Nephron progenitor cell (in vitro differentiated cells): Measurements from ENCODE around the gene PITPNB.

Experiments
- DNase-seq: peaks from one replicate; pipeline ENCODE4 v3.0.0; 2021
- H3K27ac Mint-ChIP-seq: 2 replicates; pipeline ENCODE4 v1.8.0; 2021; ENCODE audit warnings: mild to moderate bottlenecking, moderate library complexity, mixed read lengths
- H3K27me3 Mint-ChIP-seq: 2 replicates; pipeline ENCODE4 v1.8.0; 2021; ENCODE audit warnings: mild to moderate bottlenecking, low read depth, mixed read lengths; ENCODE audit not compliant: poor library complexity
- H3K36me3 Mint-ChIP-seq: 2 replicates; pipeline ENCODE4 v1.8.0; 2021; ENCODE audit warnings: low read depth, mixed read lengths
- H3K4me1 Mint-ChIP-seq: 2 replicates; pipeline ENCODE4 v1.8.0; 2021; ENCODE audit warnings: mixed read lengths
- H3K4me3 Mint-ChIP-seq: 2 replicates; pipeline ENCODE4 v1.8.0; 2021; ENCODE audit warnings: mild to moderate bottlenecking, moderate library complexity, mixed read lengths
- H3K9me3 Mint-ChIP-seq: 2 replicates; pipeline ENCODE4 v1.8.0; 2021; ENCODE audit warnings: mild to moderate bottlenecking, moderate library complexity, mixed read lengths
- TF ChIP-seq, protein P1 (sequence below): fragments of 200-600 bp; sonication (generic); IDR thresholded peaks from 2 replicates; pipeline ENCODE4 v1.5.0; 2021; ENCODE audit warnings: antibody characterized with exemption

Gene PITPNB

DNA sequence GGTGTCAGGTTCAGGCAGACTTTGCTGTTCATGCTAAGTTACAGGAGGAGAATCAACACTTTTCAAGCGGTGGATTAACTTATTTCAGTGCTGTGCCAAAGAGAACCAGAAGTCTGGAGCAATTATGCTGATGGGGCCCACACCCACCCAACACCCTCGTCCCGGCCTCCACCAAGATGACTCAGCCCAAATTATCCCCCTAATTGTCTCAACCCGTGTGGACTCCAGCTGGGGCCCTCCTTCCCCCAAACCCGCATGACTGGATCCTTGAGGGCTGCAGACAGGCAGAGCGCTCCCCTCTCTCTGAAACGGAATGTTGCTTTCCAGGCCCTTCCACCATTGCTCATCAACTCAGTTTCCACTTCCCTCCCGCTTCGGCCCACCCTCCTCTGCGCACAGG is 82.9 kb downstream of the PITPNB start:
- peaks cover 26% of the 10 kb centered on the region for H3K9me3 Mint-ChIP-seq
- peaks cover 28% of the 10 kb centered on the region for H3K27me3 Mint-ChIP-seq
- H3K36me3 Mint-ChIP-seq, result peaks cover 17% of the 10 kb centered on the region
- no peak overlapping the region for H3K27ac Mint-ChIP-seq
- H3K4me1 Mint-ChIP-seq, result peaks cover 14% of the 10 kb centered on the region
- no peak for DNase-seq
- no peak overlapping the region for H3K4me3 Mint-ChIP-seq
- TF ChIP-seq, protein P1, sequence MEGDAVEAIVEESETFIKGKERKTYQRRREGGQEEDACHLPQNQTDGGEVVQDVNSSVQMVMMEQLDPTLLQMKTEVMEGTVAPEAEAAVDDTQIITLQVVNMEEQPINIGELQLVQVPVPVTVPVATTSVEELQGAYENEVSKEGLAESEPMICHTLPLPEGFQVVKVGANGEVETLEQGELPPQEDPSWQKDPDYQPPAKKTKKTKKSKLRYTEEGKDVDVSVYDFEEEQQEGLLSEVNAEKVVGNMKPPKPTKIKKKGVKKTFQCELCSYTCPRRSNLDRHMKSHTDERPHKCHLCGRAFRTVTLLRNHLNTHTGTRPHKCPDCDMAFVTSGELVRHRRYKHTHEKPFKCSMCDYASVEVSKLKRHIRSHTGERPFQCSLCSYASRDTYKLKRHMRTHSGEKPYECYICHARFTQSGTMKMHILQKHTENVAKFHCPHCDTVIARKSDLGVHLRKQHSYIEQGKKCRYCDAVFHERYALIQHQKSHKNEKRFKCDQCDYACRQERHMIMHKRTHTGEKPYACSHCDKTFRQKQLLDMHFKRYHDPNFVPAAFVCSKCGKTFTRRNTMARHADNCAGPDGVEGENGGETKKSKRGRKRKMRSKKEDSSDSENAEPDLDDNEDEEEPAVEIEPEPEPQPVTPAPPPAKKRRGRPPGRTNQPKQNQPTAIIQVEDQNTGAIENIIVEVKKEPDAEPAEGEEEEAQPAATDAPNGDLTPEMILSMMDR, result no peak

DNA sequence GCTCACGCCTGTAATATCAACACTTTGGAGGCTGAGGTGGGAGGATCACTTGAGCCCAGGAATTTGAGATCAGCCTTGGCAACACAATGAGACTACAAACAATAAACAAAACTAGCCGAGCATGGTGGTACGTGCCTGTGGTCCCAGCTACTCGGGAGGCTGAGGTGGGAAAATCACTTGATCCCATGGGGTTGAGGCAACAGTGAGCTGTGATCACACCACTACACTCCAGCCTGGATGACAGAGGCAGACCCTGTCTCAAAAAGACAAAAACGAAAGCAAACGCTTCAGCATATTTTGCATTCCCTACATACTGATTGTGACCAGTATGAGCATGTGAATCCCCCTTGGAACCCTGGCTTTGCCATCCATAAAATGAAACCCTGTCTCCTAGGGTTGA is 83.6 kb downstream of the PITPNB start:
- Mint-ChIP-seq H3K4me3 (no peak overlapping the region), H3K4me1 (peaks cover 14% of the 10 kb centered on the region), H3K27ac (no peak overlapping the region), H3K9me3 (peaks cover 26% of the 10 kb centered on the region), H3K36me3 (peaks cover 17% of the 10 kb centered on the region), H3K27me3 (peaks cover 31% of the 10 kb centered on the region)
- DNase-seq, result no peak
- TF ChIP-seq, protein P1, result no peak

DNA sequence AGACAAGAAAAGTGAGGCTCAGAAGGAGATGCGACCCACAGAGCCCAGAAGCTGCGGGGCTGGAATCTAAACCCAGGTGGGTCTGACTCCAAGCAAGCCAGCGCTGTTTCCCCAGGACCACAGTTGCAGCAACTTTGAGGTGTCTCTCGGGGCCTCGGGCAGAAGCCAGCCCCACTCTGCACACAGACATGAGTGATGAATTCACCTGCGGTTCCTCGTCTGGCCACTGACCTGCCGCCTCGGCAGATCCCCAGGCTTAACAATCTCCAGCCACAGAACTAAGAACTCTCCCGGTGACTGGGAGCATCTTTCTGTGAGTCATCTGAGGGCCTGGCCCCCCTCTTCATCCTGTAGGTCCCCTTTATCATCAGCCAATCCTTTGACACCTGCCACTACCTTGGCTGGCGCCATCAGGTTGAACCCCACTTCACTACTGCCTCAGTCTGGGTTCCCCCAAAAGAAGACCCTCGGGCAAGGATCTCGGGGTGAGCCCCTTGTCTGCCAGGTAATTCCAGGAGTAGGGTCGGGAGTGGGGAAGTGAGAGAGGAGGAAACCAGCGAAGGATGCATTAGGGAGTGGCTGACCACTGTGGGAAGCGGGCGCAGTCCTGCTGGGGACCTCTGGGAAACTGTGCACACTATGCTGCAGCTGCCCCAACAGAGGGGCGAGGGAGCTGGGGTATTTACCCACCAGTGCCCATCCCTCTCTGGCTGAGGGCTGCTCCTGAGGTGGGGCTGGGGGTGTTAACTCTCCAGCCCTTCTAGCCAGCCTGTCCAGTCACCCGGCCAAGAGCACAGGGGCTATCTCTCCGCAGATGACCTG is 84.5 kb downstream of the PITPNB start:
- H3K9me3 Mint-ChIP-seq, result peaks cover 26% of the 10 kb centered on the region
- H3K27me3 Mint-ChIP-seq, result peaks cover 26% of the 10 kb centered on the region
- no peak for DNase-seq
- no peak overlapping the region for H3K4me3 Mint-ChIP-seq
- TF ChIP-seq, protein P1, result no peak
- H3K36me3 Mint-ChIP-seq, result peaks cover 17% of the 10 kb centered on the region
- H3K27ac Mint-ChIP-seq, result no peak overlapping the region
- H3K4me1 Mint-ChIP-seq, result peaks cover 14% of the 10 kb centered on the region

DNA sequence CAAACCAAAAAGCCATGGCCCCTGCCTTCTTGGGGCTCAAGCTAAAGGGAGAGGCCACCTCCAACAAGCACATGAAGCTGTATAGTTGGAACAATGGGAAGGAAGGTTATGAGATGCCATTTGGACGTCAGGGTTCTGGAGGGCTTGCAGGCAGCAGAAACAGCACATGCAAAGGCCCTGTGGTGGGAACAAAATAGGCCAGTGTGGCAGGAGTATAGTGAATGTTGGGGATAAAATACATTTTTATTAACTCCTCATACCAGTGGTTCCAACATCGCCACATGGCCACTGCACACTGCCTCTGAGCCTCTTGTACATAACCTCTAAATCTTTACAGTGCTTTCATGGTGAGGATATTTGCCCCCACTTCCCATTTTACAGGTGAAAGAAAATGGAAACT is 85.3 kb downstream of the PITPNB start:
- H3K27ac Mint-ChIP-seq, result no peak overlapping the region
- TF ChIP-seq, protein P1, result no peak

DNA sequence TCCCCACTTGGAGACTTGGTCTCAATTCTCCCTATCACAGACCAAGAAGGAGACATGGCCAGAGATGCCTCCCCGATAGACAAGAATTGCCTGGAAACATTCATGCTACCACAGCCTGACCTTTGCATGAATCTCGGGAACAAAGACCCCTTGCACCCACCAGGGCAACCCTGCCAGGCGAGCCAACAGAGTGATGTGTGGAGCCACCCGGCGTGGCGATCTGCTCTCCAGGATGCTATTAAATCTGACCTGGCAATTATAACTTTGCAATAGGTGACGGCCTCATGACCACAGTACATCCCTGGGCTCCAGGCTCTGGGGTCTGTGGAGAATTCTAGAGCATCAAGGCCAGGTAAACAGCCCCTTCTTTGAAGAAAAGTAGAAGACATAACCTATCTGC is 86.5 kb downstream of the PITPNB start:
- Mint-ChIP-seq H3K27ac (no peak overlapping the region), H3K4me1 (peaks cover 19% of the 10 kb centered on the region), H3K36me3 (peaks cover 6% of the 10 kb centered on the region), H3K27me3 (peaks cover 24% of the 10 kb centered on the region), H3K4me3 (no peak overlapping the region), H3K9me3 (peaks cover 12% of the 10 kb centered on the region)
- no peak for DNase-seq
- TF ChIP-seq, protein P1, result no peak

More for the DNA sequence above, 85.3 kb downstream of the PITPNB start:
- H3K4me1 Mint-ChIP-seq, result peaks cover 14% of the 10 kb centered on the region
- DNase-seq, result no peak
- H3K4me3 Mint-ChIP-seq, result no peak overlapping the region
- H3K36me3 Mint-ChIP-seq, result peaks cover 15% of the 10 kb centered on the region
- H3K9me3 Mint-ChIP-seq, result peaks cover 24% of the 10 kb centered on the region
- H3K27me3 Mint-ChIP-seq, result peaks cover 28% of the 10 kb centered on the region

DNA sequence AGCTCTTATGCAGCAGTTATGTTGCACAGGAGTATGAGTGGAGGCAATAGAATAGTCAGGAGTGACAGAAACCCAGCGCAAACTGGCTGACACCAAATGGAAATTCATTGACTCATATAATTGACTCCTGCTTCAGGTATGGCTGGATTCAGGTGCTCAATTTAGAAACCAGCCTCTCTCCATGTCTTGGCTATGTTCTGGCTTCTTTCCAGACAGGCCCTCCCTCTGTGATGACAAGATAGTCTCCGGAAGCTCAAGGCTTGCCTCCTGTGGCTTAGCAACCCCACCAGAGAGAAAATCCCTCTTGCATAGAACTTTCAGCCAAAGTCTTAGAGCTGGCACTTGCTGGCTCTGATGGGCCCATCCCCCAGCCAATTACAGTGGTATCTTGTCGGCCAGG is 89.4 kb downstream of the PITPNB start:
- Mint-ChIP-seq H3K4me1 (peaks cover 9% of the 10 kb centered on the region), H3K27me3 (peaks cover 28% of the 10 kb centered on the region), H3K36me3 (no peaks in the 10 kb centered on the region), H3K9me3 (peaks cover 8% of the 10 kb centered on the region), H3K27ac (no peak overlapping the region), H3K4me3 (no peak overlapping the region)
- TF ChIP-seq, protein P1, result no peak
- no peak for DNase-seq
